ENCODE results near the gene ADAM12.

Gene ADAM12

DNA sequence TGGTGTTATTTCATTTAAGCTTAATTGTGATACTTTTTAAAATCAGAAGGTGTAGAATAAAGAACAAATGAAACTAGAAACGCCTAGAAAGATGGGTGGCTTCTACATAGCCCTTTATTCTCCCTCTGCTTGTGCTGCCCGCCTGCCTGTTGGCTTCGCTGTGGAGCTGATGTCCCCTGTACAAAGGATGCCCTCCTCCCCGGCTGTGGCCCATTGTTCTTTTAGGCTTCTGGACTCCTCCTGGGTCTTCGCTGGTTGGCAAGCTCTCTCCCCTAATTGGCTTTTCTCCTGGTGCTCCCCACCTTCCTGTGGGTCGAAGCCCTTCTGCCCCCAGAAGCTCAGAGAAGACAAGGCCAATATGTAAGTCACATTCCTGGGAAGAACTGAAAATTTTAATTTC, 393.7 kb downstream of the ADAM12 start:
- DNase-seq (ENCODE audit: low read depth) = no peak
- in situ Hi-C loops (cut with HindIII; ENCODE audit: low sequenced_read_pairs) = no loop called here
- H3K4me3 ChIP-seq (ENCODE audit: low read depth, low read length) = no peak overlapping the region
- TF ChIP-seq CTCF (IDR thresholded peaks at IDR 0.05; ENCODE audit: low read depth, low read length, missing control alignments) = no peak

- DNase-seq (ENCODE audit: low read depth) = no peak
- in situ Hi-C loops (cut with HindIII; ENCODE audit: low sequenced_read_pairs) = no loop called here
- no peak for TF ChIP-seq CTCF (IDR thresholded peaks at IDR 0.05; ENCODE audit: low read depth, low read length, missing control alignments)
- no peak overlapping the region for H3K4me3 ChIP-seq (ENCODE audit: low read depth, low read length)
Measured at GRCh38 chr10:125992254-125992653, 396.0 kb downstream of the ADAM12 start.

DNA sequence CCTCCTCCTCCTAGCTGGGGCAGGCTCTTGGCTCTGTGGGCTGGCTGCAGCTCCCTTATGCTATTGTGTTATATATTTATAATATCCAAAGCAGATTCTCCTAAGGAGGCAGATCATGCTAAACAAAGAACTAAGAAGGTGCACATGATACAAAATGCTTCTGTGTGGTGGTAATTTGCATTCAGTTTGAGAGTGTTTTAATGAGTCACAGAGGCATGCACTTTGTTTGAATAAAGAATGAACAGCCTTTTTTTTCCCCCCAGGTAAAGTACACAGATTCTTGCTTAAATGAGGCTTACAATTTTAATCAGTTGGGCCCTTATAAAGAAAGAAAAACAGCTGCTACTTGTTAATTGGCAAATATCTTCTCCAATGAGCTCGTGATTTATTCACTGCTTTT, 396.9 kb downstream of the ADAM12 start:
- no peak for TF ChIP-seq CTCF (IDR thresholded peaks at IDR 0.05; ENCODE audit: low read depth, low read length, missing control alignments)
- in situ Hi-C loops (cut with HindIII; ENCODE audit: low sequenced_read_pairs) = no loop called here
- H3K4me3 ChIP-seq (ENCODE audit: low read depth, low read length) = no peak overlapping the region
- no peak for DNase-seq (ENCODE audit: low read depth)

GRCh38 chr10:125990974-125991373, 397.3 kb downstream of the ADAM12 start:
- in situ Hi-C loops (cut with HindIII; ENCODE audit: low sequenced_read_pairs) = no loop called here
- no peak for DNase-seq (ENCODE audit: low read depth)
- no peak for TF ChIP-seq CTCF (IDR thresholded peaks at IDR 0.05; ENCODE audit: low read depth, low read length, missing control alignments)
- no peak overlapping the region for H3K4me3 ChIP-seq (ENCODE audit: low read depth, low read length)

DNA sequence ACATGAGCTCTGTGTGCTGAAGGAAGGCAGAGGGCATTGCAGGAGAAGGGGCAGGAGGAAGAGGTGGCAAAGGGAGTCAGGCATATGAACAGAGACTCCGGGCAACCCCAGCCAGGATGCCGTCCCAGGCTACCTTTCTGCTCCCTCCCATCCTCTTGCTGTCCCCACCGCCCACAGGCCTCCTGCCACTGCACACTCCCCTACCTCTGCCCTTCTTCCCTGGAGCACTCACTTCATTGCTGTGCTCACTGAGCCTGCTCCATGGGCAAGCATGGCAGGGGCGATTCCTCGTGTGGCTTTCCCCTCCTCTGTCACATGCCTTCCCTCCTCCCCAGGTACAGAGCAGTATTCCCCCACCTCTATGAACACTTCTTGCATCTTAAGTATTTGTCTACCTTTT, 398.5 kb downstream of the ADAM12 start:
- no peak for DNase-seq (ENCODE audit: low read depth)
- H3K4me3 ChIP-seq (ENCODE audit: low read depth, low read length) = no peak overlapping the region
- TF ChIP-seq CTCF (IDR thresholded peaks at IDR 0.05; ENCODE audit: low read depth, low read length, missing control alignments) = no peak
- in situ Hi-C loops (cut with HindIII; ENCODE audit: low sequenced_read_pairs) = no loop called here

GRCh38 chr10:125985557-125986240, 402.6 kb downstream of the ADAM12 start:
- H3K4me3 ChIP-seq (ENCODE audit: low read depth, low read length) = no peak overlapping the region
- no peak for TF ChIP-seq CTCF (IDR thresholded peaks at IDR 0.05; ENCODE audit: low read depth, low read length, missing control alignments)
- no peak for DNase-seq (ENCODE audit: low read depth)
- in situ Hi-C loops (cut with HindIII; ENCODE audit: low sequenced_read_pairs) = no loop called here
